GM21367 (cell line): ENCODE data around the gene CC2D1B.
"Not testable (repeated sequence)": the region's sequence is repeated elsewhere in the genome, so short reads cannot be mapped to it uniquely, and the experiment has no call there.

Experiments used
- ATAC-seq: cut with Tn5 transposase; IDR thresholded peaks from one replicate; pipeline ENCODE4 v1.9.1; 2021; ENCODE audit not compliant: unreplicated experiment

The CC2D1B gene, protein sequence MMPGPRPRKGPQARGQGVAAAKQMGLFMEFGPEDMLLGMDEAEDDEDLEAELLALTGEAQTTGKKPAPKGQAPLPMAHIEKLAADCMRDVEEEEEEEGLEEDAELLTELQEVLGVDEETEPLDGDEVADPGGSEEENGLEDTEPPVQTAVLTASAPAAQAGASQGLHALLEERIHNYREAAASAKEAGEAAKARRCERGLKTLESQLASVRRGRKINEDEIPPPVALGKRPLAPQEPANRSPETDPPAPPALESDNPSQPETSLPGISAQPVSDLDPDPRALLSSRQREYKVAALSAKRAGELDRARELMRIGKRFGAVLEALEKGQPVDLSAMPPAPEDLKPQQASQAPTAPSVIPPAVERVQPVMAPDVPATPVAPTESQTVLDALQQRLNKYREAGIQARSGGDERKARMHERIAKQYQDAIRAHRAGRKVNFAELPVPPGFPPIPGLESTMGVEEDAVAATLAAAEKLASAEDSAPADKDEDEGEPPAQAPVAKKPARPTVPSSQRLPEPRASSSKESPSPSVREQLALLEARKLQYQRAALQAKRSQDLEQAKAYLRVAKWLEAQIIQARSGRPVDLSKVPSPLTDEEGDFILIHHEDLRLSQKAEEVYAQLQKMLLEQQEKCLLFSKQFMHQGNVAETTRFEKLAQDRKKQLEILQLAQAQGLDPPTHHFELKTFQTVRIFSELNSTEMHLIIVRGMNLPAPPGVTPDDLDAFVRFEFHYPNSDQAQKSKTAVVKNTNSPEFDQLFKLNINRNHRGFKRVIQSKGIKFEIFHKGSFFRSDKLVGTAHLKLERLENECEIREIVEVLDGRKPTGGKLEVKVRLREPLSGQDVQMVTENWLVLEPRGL

DNA sequence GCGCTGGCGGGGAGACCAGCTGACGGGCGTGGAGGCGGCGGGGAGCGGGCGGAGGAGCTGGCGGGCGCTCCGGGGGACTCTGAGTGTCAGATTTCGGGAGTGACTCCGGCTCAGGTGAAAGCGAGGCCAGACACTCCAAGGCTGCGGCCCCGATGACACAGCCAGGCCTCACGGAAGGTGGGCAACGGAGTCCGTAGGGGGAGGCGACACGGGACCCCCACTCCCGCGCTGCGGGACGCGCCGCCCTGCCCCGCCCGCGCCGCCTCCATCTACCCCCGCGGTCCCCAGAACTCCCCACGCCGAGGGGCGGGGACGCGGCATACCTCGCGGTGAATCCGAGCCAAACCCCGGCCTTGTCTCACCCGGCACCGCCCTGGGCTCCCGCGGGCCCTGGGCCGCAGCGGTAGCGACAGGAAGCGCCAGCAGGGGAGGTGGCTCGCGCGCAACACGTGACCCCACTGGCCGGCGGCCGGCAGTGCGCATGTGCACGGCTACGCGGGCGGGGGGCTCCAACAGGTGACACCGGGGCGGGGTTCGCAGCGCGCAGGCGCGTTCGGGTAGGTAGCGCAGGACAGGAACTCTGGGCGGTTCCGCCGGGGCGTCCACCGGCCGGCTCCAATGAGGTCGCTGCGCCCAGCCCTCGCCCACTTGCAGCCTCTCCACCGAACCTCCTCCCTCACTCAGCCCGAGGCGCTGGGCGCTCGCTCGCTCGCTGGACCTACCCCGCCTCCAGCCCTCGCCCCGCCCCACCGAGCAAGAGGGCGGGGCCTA lies at the start of gene CC2D1B:
Gene CC2D1B (minus strand): TSS at position 460 of the 771 bp plus-strand sequence. CDS start 1,585 bp downstream, outside the sequence.
- ATAC-seq, result peak; percentile 86

DNA sequence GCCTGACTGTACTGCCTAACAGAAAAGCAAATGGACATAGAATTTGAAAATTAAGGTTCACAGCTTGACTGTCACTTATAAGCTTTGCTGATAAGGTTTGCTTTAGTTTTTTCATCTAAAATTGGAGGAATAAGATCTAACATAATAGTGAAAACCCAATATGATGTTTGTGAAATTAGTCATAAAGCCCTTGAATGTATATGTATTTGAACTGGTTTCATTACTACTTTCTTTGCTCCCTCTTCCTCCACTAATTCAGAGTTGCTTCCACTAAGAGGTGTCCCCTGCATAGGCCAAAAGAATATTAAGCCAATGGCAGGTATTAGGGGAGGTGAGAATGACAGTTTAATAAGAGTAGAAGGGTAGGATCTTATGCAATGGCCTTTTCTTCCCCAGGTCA lies 48.9 kb upstream of the CC2D1B start:
- ATAC-seq, result no peak

DNA sequence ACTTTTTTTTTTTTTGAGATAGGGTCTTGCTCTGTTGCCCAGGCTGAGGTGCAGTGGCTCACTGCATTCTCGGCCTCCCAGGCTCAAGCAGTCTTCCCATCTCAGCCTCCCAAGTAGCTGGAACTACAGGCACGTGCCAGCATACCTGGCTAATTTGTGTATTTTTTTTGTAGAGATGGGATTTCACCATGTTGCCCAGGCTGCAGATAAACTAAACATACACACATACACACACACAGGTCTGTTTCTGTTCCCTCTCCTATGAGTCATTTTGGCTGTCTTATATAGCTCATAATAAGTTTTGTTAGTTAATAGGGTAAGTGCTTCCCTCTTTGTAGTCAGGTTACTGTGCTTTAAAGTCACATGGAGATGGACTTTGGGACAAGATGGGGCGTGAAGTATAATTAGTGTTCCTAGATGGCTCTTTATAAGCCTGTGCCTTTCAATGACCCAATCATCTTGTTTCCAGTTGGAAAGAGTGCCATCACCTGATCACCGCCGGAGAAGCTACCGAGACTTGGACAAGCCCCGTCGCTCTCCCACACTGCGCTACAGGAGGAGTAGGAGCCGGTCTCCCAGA lies 47.5 kb upstream of the CC2D1B start:
- no peak for ATAC-seq

DNA sequence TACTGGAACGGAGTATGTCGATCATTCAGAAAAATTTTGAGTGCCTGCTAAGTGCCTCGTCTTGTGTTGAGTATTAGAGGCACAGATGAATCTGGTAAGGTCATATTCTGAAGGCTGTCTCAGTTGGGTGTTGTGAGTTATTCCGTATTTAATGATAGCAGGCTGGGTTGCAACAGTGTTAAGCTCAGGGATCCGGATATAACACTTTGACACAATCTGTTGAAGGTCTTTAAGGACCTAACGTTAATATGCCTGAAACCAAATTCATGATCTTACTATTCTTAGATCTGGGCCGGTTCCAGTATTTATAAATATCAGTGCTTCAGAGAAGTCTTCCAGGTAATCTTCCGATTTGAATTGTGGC lies 39.0 kb upstream of the CC2D1B start:
- ATAC-seq, result no peak

DNA sequence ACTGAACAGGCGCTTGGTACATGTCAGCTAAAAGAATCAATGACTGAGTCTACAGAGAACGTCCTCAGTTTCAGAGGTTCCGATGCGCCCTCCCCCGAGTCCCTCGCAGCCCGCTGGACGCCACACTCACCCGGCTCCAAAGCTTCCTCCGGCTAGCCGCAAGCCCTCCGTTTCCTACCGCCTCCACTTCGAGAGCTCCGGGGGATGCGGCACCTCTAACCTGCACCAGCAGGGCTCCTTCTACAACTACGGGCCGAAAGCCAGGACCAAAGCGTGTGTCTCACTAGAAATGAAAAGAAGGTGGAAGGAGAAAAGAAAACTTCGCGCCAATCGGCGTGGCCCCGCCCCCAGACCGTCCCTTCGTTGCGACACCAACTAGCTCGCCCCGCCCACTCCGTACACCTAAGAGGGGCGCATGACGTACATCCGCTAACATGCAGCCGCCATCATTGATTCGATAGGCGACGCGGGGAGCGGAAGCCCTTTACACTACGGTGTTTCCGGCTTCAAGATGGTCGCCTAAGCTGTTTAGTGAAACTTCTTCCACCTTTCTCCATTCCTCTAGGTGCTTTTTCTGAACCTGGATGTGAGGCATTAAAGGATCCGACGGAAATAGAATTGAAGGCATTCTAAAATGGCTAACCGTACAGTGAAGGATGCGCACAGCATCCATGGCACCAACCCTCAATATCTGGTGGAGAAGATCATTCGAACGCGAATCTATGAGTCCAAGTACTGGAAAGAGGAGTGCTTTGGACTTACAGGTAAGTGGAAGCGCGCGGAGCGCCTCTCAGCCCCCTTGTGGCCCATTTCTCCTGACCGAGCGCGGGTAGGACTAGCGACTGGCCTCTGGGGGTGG lies 38.3 kb upstream of the CC2D1B start, which contains the start of the genes ORC1 and PRPF38A:
Gene ORC1 (minus strand): TSS at position 308 of the 859 bp plus-strand sequence. CDS start 2,200 bp downstream, outside the sequence.
Gene PRPF38A (plus strand): TSS at position 487 of the 859 bp plus-strand sequence. CDS start 148 bp downstream, at position 635.
- peak; percentile 85 for ATAC-seq

DNA sequence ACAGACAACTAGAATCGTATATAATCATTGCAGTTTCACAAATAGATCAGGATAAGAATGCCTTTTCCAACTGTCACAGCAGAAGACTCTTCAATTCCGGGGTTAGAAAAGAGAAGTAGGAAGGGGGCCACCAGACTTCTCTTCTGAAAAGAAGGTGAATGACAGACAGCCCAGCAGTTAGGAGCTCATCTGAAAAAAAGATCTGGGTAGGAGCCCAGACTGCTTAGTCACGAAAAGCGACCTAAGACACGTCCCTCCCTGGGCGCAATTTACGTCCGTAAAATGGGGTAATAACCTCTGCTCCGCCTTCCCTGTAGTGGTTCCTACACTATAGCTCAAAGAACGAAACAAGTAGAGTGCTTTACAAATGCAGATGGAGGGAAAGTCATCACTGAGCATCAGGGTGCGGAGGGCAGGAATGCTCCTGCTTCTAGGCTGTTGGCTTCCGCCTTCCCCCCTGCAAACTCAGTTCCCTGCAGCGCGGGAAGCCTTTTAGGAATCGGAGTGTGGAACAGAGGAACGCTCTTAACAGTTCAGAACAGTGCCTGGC lies 37.6 kb upstream of the CC2D1B start:
- ATAC-seq, result peak; percentile 32

DNA sequence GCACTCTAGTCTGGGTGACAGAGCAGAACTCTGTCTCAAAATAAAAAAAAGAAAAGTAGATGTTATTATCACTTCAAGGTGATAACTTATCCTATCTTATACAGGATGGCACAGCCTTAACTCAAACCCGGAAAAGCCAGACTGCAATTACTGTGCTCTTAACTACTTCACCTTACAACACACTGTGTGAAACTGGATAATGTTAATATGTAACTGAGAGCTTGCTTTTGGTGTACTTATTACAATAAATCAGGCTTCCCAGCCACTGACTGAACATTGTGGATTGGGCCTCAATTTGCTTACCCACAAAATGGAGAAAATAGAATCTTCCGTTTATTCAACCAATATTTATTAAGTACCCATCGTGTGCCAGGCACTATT lies 36.8 kb upstream of the CC2D1B start:
- no peak for ATAC-seq

DNA sequence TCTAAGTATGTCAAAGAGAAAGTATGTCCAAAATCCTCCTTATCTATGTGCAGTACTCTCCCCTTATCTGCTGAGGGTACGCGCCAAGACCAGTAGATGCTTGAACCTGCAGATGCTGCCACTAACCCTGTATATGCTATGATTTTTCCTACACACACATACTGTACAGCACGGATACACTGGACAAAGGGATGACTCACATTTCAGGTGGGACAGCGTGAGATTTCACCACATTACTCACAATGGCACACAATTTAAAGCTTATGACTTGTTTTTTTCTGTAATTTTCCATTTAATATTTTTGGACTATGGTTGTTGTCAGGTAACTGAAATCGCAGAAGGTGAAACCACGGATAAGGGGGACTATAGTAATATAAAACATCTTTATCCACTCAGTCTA lies 34.1 kb upstream of the CC2D1B start:
- no peak for ATAC-seq

DNA sequence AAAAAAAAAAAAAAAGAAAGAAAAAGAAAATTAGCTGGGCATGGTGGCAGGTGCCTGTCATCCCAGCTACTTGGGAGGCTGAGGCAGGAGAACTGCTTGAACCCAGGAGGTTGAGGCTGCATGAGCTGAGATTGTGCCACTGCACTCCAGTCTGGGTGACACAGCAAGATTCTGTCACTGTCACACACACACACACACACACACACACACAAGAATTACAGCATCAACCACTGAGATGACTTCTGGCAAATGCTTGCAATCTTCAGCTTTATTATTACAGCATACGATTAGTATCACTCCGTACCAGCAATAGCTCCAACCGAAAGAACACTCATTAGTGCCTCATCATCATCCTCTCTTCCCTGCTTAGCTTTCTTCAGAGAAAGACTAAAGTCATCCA lies 33.6 kb upstream of the CC2D1B start:
- ATAC-seq, result no peak

DNA sequence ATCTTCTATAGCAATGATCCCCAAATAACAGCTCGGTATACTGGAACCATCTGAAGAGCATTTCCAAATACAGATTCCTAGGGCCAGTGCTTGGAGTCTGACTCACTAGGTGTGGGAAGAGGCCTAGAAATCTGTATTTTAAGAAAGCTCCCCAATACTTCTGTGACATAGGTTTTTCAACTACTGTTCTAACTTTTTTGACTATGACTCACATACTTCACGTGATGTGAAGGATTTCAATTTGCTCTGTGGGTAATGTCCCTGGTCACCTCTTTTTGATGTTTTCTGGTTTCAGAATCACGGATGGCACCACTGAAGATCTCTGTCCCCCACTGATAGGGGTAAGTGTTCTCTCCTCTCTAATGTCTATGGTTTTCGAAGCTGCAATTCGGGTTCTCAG lies 27.2 kb upstream of the CC2D1B start:
- no peak for ATAC-seq

DNA sequence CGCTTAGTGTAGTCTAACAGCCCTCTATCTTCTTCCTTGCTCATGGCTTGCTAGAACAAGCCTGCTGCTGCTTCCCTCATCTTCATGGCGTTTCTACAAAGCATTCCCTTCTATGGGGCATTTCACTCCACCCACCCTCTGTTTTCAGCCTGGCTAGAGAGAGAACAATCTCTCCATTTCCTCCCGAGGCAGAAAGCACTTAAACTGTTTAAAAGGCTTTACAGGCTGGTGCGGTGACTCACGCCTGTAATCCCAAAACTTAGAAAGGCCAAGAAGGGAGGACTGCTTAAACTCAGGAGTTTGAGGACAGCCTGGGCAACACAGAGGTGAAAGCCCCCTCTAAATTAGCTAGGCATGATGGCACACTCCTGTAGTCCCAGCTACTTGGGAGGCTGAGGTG lies 20.5 kb upstream of the CC2D1B start:
- ATAC-seq, result no peak

DNA sequence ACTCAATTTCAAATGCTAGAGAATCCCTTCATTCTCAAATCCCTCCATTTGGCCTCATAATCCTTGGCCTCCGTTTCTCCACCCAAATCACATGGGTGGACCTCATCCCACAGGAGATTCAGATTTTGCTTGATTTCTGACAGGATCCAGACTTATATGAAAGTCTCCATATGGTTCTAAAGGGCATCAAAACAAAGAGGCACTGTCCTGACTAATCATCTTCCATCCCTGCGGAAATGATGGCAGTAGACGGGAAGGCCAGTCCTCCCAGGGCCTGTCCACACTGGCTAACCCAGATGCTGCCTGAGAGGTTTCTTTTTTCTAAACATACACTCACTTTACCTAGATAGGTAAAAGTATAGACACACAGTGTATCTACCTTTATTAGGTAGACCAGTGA lies 19.4 kb upstream of the CC2D1B start:
- no peak for ATAC-seq

DNA sequence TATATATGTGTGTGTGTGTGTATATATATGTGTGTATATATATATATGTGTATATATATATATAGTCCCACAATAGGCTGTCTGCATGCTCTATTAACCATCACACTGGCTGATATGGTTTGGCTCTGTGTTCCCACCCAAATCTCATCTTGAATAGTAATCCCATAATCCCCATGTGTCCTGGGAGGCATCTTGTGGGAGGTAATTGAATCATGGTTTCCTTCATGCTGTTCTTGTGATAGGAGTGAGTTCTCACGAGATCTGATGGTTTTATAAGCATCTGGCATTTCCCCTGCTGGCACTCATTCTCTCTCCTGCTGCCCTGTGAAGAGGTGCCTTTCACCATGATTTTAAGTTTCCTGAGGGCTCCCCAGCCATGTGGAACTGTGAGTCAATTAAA lies 3.8 kb upstream of the CC2D1B start:
- not testable (repeated sequence) for ATAC-seq

DNA sequence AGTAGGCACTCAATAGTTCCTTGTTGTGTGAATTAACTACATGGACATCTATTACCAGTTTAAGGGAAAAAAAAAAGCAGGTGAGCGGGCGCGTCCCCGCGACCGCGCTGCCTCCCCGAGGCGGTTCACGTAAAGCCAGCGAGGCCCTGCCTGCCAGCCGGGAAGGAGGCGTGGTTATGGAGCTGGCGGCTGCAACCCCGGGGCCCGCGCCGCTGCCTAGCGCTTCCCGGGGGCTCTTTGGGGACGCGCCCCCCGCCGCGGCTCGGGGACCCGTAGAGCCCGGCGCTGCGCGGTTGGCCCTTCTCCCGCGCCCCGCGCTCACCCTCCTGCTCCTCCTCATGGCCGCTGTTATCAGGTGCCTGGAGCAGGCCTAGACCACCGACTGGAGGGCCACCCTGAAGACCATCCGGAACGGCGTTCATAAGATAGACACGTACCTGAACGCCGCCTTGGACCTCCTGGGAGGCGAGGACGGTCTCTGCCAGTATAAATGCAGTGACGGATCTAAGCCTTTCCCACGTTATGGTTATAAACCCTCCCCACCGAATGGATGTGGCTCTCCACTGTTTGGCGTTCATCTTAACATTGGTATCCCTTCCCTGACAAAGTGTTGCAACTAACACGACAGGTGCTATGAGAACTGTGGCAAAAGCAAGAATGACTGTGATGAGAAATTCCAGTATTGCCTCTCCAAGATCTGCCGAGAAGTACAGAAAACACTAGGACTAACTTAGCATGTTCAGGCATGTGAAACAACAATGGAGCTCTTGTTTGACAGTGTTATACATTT lies 2.6 kb upstream of the CC2D1B start:
- ATAC-seq, result no peak

DNA sequence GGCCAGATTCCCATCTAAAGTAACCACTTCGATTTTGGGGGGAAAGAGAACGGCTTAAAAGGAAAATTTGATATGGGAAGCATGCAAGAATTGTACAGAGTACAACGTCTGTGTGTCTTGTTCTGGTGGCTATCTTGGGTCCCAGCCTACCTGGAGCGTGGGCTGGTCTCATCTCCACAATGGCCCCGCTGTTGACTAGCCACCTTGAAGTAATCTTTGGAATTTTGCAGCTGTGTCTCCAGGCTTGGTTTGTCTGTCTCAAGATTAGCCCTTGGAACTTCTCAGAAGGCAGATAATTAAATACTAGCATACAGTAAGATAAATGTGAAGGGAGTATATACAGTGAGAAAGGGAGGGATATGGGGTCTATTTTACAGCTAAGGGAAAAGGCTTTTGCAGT lies 1.3 kb upstream of the CC2D1B start:
- no peak for ATAC-seq

DNA sequence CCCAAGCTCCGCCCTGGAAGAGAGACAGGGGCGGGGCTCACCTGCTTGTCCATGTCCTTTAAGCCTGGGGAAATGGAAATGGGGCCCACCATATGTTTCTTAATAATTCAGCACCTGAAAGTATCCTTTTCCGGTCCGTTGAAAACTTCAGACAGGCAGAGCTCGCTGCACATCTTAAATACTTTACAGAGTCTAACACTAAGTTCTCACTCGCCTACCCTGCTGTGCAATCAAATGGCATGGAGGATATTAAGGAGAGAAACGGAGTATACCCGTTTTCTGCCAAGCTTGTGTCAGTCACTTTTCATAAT lies 467 bp upstream of the CC2D1B start:
- ATAC-seq, result no peak

DNA sequence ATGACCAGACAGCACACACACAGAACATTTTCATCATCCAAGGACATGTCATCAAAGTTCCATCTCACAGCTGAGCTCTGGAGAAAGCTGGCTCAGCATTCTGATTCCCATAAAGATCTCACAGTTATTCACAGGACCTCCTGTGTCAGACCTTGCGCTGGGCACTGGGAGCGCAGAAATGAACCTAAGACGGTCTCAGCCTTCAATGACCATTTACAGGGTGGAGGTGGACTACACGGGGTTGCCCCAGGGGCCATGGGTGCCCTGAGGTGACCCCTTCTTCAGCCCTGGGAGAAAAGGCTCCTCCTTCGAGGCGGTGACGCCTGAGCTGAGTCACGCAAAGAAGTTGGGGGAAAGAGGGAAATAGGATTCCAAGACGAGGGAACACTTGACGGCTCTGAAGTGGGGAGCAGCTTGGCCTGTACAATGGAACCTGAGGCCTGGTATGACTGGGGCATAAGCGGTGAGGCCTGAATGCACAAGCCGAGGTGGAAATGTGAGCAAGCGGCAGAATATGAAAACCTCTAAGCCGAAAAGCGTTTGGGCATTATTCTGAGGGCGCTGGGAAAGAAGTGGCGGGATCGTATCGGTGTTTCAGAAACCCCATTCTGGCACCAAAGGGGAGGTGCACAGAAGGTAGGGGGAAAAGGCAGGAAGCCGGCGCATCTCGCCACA lies 797 bp downstream of the CC2D1B start:
- ATAC-seq, result no peak

DNA sequence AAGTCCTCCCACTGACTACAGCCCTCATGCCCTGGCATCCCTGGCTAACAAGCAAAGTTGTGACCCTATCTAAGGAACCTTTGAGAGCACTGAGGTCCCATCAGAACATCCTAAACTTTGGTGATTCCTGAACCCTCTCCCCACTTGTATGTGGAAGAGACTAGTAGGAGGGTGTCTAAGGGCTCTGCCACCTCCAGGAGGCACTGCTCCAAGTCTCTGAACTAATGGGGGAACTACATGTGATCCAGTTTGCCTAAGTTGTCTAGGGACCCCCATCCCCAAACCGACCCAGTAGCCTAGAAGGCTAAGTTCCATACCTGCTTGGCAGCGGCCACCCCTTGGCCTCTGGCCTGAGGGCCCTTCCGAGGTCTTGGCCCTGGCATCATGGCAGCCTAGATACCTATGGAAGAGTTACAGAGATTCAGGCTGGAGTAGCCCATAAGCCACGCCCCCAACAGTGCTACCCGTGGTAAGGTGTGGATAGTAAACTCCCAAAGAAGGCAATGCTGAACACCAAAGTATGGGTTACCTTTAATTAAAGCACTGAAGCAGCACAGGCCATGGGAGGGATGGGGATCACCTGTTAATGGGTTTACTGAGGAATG lies 1.7 kb downstream of the CC2D1B start:
- ATAC-seq, result no peak
